Hepatocyte (in vitro differentiated cells): ENCODE data around the gene SMAD1.

Source experiments
- CTCF ChIP-seq: fragments of 200-600 bp; sonication (generic); IDR thresholded peaks from 2 replicates; pipeline ENCODE4 v1.5.1; 2016; ENCODE audit warnings: antibody characterized with exemption, mild to moderate bottlenecking; ENCODE audit not compliant: poor library complexity
- EZH2 ChIP-seq: fragments of 200-600 bp; sonication (generic); IDR thresholded peaks from 2 replicates; pipeline ENCODE4 v1.6.1; 2016; ENCODE audit warnings: antibody characterized with exemption, mild to moderate bottlenecking, borderline replicate concordance
- EZH2phosphoT487 ChIP-seq: fragments of 200-600 bp; sonication (generic); IDR thresholded peaks from one replicate; pipeline ENCODE4 v1.6.1; 2018; ENCODE audit warnings: antibody characterized with exemption, mild to moderate bottlenecking, low read depth, moderate library complexity; ENCODE audit not compliant: unreplicated experiment, severe bottlenecking

GRCh38 chr4:145496292-145496691 lies 14.6 kb downstream of the SMAD1 start:
- TF ChIP-seq CTCF (no peak), EZH2 (no peak), EZH2phosphoT487 (no peak)
